ENCODE data around the gene C12orf75.

GRCh38 chr12:105409801-105410471 is 79.4 kb downstream of the C12orf75 start:
- TF ChIP-seq EZH2 (IDR thresholded peaks at IDR 0.05; ENCODE audit: borderline replicate concordance, low read depth, low read length, poor library complexity, severe bottlenecking) = no peak
- TF ChIP-seq CTCF (conservative IDR thresholded peaks at IDR 0.05; ENCODE audit: low read depth, low read length) = no peak

Measured in A673 (cell line).